ENCODE data around the gene GDPD2.
A peak's percentile ranks its signal among the peaks of the same experiment; 100 is the strongest.

Gene GDPD2

GRCh38 chrX:70437921-70438665, 15.0 kb downstream of the GDPD2 start:
- no peak for DNase-seq (ENCODE audit: low read depth)

- no peak for DNase-seq (ENCODE audit: low read depth)
Measured at GRCh38 chrX:70439016-70439415, 15.9 kb downstream of the GDPD2 start.

GRCh38 chrX:70442224-70442623, 19.1 kb downstream of the GDPD2 start:
- no peak for DNase-seq (ENCODE audit: low read depth)

GRCh38 chrX:70444326-70444945, 21.3 kb downstream of the GDPD2 start, which contains the start of gene DLG3:
Gene DLG3 (plus strand): TSS chrX:70444835. CDS start chrX:70445202, 367 bp downstream.
- no peak for DNase-seq (ENCODE audit: low read depth)

- DNase-seq (ENCODE audit: low read depth), result no peak
Measured at GRCh38 chrX:70444946-70445656, 22.0 kb downstream of the GDPD2 start.

GRCh38 chrX:70445951-70446350, 22.8 kb downstream of the GDPD2 start:
- DNase-seq (ENCODE audit: low read depth), result no peak

GRCh38 chrX:70446380-70447350, 23.6 kb downstream of the GDPD2 start:
- no peak for DNase-seq (ENCODE audit: low read depth)

GRCh38 chrX:70449457-70449966, 26.4 kb downstream of the GDPD2 start:
- no peak for DNase-seq (ENCODE audit: low read depth)

GRCh38 chrX:70452143-70452733, 29.1 kb downstream of the GDPD2 start:
- peak; percentile 32 for DNase-seq (ENCODE audit: low read depth)

GRCh38 chrX:70453024-70453618, 30.0 kb downstream of the GDPD2 start:
- DNase-seq (ENCODE audit: low read depth), result no peak

- no peak for DNase-seq (ENCODE audit: low read depth)
Measured at GRCh38 chrX:70454441-70455365, 31.6 kb downstream of the GDPD2 start.

- DNase-seq (ENCODE audit: low read depth), result no peak
Measured at GRCh38 chrX:70455366-70456202, 32.5 kb downstream of the GDPD2 start.

- DNase-seq (ENCODE audit: low read depth), result no peak
Measured at GRCh38 chrX:70456256-70456655, 33.1 kb downstream of the GDPD2 start.

- DNase-seq (ENCODE audit: low read depth), result no peak
Measured at GRCh38 chrX:70461026-70461425, 37.9 kb downstream of the GDPD2 start.

- no peak for DNase-seq (ENCODE audit: low read depth)
Measured at GRCh38 chrX:70464051-70464450, 40.9 kb downstream of the GDPD2 start.

- no peak for DNase-seq (ENCODE audit: low read depth)
Measured at GRCh38 chrX:70466968-70467367, 43.9 kb downstream of the GDPD2 start.

GRCh38 chrX:70468709-70469108, 45.6 kb downstream of the GDPD2 start:
- DNase-seq (ENCODE audit: low read depth), result no peak

GRCh38 chrX:70470850-70471289, 47.8 kb downstream of the GDPD2 start:
- no peak for DNase-seq (ENCODE audit: low read depth)

All from stimulated activated CD4-positive, alpha-beta T cell treated with anti-CD3 and anti-CD28 coated beads, Interleukin-2, amount 100 ng/mL, for 4 hours (primary cell).